ENCODE data around the gene THBS4.

THBS4 gene

DNA sequence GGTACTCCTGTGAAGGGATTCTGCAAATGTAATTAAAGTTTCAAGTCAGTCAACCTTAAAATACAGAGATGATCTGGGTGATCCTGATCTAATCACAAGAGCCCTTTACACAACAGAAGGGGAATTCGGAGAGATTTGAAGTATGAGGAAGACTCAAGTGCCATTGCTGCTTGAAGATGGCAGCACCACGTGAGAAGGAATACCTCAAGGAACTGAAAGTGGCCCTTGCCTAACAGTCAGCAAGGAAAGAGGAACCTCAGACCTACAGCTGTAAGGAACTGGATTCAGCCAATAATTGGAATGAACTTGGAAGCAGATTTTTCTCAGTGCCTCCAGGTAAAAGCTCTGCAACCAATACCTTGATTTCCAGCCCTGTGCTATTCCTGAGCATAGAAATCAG, 87.4 kb downstream of the THBS4 start:
- no peak for DNase-seq

DNA sequence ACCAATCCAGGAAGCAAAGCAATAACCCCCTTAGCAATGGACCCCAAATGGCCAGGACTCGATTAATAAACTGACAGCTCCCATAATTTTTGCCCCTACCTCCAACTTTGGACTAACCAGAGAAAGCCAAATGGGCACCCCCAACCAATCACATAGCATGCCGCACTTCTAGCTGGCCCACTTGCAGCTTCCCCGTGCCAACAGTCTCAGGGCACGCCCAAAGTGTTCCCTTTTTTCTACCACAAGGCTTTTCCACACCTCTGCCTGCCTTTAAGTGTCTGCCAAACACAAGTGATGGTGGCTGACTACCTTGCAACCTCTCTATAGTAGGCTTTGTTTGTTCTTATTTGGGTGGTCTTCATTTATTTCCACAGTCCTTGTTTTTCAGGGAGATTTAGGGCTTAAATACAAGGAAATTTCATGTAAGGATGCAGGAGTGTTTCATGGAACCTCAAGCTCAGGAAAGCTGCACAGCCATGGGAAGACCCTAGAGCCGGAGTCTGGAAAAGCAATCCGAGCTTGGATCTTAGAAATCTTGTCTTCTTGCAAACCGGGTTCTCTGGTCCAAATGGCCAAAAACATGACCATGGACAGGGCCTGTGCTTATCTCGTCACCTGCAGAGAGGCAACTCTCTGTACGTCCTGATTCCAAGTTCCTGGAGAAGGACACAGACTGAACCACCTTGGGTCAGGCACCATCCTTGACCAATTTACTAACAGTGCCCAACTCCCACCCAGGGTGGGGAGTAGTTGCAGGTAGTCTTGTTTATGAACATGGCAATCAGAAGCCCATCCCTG, 89.2 kb downstream of the THBS4 start:
- DNase-seq, result no peak

DNA sequence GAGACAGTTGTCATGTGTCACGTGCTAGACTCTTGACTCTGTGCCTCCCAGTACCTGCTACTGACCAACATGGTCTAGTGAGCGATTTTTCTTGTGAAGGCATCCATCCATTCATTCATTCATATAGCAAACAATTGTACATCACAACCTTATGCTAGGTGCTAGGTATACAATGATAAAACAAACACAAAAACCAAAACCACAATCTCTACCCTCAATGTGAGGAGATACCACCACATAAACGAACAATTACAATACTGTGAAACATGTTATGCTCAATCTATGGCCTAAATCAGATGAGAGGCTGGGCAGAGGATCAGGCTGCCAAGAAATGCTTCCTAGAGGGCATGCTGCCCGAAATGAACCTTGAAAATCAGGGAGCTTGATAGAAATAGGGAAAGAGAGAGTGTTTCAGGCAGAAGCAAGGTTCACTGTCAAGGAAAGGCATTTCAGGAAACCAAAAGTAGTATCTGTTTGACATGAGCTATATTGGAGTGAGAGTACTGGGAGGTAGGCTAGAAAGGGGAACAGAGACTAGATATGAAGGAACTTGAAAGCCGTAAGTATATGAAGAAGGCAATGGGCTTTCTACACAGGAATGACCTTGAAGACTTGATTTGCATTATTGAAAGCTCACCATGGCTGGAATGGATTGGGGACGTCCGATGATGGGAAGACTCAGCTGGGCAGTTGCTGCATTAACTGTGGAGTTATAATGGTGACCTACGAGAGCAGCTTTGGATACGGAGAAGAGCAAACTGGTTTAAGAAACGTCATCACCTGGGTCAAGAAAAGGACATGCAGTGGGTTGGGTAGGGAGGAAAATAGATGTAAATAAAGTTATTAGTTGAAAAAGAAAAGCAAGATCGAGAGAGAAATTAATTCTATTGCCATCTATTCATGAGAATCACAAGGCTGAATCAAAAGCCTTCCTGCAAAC, 90.1 kb downstream of the THBS4 start:
- DNase-seq, result no peak

DNA sequence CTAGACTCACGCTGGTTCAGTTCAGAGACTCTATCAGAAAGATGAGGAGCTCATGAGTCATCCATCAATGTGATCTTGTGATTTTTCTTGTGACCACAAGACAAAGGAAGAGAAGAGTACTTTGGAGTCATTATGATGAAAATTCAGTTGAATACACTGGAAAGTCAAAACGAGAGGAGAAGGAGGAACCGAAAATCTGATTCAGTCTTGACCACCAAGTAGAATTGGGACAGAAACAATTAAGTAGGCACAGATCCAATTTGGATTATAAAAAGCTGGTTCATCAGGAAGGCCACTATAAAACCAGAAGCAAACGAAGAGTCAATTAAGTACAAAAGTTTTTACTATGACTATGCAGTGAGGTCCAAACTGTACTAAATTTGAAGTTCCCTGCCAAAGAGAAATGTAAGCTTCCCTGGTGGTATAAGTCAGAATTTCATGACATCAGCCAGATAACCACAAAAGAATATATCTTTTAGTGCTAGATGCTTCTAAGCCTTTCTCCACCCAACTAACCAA, 90.9 kb downstream of the THBS4 start:
- DNase-seq, result peak; percentile 81

DNA sequence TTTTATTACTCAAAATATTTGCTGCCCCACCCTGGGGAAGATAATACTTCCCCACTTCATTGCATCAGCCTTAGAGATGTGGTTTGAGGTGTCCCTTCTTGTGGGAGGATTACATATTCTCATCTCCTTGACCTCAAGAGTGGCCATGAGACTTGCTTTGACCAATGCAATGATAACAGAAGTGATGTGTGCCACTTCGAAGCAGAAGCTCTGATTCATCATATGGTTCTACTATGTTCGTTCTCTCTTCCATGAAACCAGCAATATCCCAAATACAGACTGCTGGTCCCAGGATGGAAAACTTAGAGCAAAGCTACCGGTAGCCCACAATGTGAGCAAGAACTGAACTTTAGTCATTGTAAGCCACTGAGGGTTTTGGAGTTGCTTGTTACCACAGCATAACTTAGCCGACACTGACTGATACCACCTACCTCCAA, 92.0 kb downstream of the THBS4 start:
- peak; percentile 15 for DNase-seq

DNA sequence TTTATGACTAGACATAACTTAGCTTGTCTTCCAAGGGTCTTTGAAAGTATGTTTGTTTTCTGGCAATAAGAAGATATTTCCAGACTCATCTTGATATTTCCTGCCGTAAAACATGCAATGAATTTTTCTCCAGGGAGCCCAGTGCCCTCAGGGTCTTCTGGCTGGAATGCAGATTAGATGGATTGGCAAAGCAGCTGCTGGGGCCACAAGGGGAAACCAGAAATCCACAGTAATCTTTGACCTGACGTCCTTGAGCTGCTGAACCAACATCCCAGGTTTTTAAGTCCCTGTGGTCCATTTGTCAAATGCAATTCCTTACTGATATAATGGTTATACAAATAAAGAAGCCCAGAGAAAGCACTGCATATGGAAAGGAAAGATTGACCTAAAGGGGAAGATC, 93.0 kb downstream of the THBS4 start:
- peak; percentile 84 for DNase-seq

DNA sequence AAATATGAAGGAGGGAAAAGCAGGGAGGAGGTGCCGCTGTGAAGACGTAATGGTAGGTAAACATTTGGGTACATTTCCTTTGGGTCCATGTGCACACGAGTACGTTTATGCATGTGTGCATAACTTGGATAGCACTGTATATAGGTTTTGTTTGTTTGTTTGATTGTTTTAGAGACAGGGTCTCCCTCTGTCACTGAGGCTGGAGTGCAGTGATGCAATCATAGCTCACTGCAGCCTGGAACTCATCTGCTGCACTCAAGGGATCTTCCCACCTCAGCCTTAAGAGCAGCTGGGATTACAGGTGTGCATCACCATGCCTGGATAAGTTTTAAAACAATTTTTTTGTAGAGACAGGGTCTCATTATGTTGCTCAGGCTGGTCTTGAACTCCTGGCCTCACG, 94.0 kb downstream of the THBS4 start:
- DNase-seq, result no peak
